GM19395 (cell line): ENCODE measurements around the gene OXNAD1.
A peak's percentile ranks its signal among the peaks of the same experiment; 100 is the strongest.

ENCODE experiments used
- ATAC-seq: cut with Tn5 transposase; IDR thresholded peaks from one replicate; pipeline ENCODE4 v1.9.1; 2021; ENCODE audit warnings: mild to moderate bottlenecking, moderate library complexity; ENCODE audit not compliant: unreplicated experiment

The OXNAD1 gene

DNA sequence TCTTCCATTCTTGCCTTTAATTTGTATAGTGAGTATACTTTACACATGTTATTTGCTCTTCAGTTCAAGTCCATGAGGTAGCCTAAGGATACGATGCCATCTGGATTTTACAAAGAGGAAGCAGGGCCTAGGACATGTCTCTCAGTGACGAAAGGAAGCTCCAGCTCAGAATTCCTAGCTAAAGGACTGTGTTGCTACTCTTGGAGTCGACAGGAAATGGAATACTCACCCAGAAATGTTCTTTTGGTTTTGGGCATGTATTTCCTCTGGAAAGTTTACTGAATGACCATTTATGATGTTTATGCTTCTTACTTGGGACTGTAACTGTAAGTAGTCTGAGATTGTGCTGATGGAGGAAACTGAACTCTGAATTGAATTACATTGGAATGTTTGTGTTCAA is 12.5 kb downstream of the OXNAD1 start:
- no peak for ATAC-seq

GRCh38 chr3:16279010-16279801 is 14.2 kb downstream of the OXNAD1 start:
- no peak for ATAC-seq

DNA sequence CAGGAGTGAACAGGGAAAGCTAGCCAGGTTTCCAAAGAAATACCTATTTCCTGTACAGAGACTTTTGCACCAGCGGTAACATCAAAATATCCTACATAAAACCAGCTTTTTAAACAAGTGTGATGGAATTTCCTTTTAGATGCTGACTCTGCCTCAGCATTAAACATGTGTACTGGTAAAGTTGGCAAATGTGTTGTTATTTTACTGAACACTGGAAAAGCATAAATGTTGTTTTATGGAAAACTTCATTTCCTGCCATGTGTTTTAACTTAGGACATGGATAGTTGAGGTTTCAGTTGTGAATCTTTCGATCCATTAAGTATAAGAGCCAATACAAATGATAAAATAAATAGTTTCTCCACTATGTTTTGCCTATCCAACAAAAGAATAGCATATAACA is 15.7 kb downstream of the OXNAD1 start:
- ATAC-seq = no peak

GRCh38 chr3:16284633-16285032 is 19.6 kb downstream of the OXNAD1 start:
- ATAC-seq = no peak

GRCh38 chr3:16286161-16286560 is 21.1 kb downstream of the OXNAD1 start:
- ATAC-seq = peak; percentile 83

GRCh38 chr3:16286751-16287543 is 21.9 kb downstream of the OXNAD1 start:
- no peak for ATAC-seq

- no peak for ATAC-seq
Observed at GRCh38 chr3:16288664-16289063, 23.7 kb downstream of the OXNAD1 start.

DNA sequence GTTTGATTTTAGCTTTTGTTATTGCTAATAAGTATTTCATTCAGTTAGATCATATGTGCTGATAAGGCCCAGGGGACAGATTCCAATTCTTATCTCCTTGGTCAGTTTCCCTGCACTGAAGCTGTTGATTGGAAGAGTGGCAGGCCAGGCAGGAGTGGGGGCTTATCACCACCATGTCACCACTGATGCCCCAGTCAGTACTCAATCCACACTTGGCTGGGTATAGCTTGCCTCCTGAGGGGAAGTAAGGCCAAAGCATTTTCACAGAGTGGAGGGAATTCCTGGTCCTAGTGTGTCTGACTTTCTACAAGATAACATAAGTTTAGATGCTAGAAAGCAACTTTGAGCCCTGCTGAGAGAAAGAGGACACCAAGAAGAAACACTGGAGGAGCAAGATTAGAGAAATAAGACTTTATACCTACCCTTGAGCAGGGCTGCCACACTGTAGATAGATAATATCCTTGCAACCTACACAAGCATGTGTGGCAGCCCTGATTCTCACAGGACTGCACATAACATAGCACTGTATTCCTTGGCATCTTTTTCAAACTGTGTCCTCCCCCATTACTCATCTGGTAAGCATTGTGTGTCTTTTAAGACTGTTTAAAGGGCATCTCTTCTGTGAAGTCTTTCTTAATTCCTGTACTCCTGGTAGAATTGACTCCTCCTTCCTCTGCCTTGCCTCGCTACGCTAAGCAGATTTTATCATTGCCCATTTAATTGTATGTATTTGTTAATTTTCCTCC is 24.3 kb downstream of the OXNAD1 start:
- no peak for ATAC-seq

DNA sequence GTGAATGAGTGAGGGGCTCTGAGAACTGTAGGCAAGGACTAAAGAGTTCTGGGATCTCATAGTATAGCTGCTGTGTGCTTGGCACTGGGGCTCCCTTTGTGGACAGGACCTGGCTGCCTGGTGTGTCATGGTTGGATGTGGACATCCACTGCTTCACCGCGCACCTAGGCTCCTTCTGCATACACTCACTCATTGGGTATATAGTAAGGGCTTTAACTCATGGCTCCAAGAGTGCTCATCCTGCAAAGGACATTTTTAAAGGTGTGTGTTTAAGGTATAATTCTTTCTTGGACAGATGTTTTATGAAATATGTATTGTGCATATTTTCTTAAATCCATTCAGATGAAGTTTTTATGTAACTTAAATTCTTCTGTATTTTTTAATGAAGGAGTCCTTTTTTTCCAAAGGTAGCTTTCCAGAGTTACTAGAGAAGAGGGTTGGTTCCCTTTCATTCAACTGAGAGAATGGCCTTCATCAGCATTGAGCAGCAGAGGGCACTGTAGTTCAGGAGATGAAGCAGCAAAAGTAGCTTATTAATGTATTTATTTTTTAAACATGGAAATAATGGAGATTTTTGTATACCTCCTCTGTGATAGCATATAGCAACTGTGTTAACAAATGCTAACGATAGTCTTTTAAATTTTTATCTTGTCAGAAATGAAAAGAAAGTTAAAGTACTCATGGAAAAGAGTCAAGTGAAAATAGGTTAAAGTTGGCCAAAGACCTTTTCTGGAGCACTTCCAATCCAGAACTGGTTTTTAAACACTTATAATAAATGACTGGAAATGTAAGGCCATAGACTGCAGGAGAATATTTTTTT is 25.2 kb downstream of the OXNAD1 start:
- ATAC-seq = peak; percentile 40

DNA sequence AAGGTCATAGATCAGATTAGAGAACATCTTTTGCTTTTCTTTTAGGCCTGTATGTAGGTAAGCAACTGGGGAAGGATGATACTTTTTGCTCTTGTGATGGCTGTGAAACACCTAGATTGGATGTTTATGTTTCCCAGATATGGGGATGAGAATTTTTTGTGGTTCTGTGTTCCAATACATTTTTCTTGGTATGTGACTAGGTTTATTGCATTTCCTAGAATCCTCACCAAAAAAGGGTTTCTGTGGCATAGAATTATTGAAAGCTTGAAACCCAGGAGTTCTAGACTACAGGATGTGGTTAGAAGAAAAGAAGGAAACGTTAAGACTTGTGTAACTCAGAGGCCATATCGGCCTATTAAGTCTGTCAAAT is 25.8 kb downstream of the OXNAD1 start:
- ATAC-seq = peak; percentile 33

GRCh38 chr3:16294844-16295243 is 29.8 kb downstream of the OXNAD1 start:
- ATAC-seq = no peak

- no peak for ATAC-seq
Observed at GRCh38 chr3:16295298-16295890, 30.4 kb downstream of the OXNAD1 start.

GRCh38 chr3:16297997-16298885 is 33.2 kb downstream of the OXNAD1 start:
- no peak for ATAC-seq

DNA sequence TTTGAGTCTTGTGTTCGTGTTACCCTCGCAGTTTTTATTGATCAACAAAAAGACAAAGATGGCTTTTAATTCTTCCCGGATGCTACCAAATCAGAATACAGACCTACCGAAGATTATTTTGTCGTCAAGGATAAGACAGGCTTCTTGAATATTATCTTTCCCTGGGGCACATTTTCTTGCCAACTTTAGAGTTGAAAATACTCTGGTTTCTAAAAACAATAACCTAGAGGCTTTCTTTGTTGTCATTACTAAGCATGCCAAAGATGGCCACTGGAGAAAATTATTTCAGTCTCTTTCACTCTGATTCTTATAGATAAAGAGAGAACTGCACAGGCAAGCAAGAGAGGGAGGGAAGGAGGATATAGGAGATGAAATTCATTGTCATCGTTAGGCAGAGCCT is 33.9 kb downstream of the OXNAD1 start:
- no peak for ATAC-seq

DNA sequence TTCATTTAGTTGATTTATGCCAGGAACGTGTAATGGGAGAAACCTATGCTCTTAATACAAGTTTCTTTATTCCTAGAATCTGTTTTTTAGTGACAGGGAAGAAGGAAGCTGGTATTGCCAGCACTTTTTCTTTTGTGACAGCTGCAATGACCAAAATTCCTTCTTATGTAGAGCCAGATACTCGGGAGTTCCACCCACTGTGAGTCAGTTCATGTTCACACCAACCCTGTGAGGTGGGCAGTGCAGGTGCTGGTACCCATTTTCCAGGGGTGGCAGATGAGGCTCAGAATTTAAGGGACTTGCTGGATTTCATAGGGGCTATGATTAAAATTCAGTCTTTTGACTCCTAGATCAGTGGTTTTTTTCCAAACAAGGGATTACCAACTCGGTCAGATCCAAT is 34.7 kb downstream of the OXNAD1 start:
- ATAC-seq = no peak

GRCh38 chr3:16300307-16300706 is 35.3 kb downstream of the OXNAD1 start:
- peak; percentile 36 for ATAC-seq

GRCh38 chr3:16300881-16301359 is 35.9 kb downstream of the OXNAD1 start:
- ATAC-seq = peak; percentile 78

GRCh38 chr3:16301507-16301906 is 36.5 kb downstream of the OXNAD1 start:
- ATAC-seq = no peak

DNA sequence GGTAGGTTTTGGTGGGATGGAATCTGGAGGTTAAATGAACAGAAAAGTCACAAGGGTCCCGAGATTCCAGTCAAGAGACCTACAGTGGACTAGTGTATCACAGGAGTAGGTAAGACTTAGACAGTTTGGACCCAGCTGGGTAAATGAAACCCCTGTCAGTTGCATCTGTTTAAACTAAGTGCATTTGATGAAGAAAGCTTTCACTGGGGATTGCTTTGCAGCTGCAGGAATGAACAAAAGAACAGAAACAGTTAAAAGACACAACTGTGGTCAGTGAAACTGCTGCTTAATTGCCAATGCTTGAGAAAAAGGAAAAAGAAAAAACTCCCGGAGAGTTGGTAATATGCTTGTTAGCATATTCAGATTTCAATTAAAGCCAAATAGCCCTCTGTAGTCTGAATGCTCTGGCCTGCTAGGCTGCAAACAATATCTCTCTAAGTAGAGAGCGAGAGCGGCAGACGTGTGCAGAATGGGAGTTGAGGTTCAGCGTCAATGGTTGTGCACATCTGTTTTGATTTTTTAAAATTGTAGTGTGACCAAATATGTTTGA is 37.1 kb downstream of the OXNAD1 start:
- no peak for ATAC-seq
